ENCODE data around the gene ALDH4A1.

DNA sequence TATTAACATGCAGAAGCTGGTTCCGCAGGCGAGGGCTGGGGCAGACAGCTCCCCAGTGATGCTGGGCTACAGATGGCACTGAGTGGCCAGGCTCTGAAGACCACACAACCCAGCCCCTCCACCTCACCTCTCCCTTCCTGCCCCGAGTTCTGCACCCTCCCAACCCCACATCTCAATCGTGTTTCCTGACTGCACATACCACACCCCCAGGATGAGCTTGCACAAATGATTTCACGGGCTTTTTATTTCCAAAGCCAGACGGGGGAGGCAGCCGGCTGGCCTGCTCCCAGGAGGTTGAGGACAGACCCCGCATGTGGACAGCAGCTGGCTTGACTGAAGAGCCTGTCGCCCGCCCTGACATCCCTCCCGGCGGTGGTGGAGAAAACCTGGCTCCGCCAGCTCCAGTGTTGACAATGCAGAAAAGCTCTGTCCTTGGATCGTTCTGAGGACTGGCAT lies 21.4 kb upstream of the ALDH4A1 start:
- TF ChIP-seq GATA2 (IDR thresholded peaks at IDR 0.05; ENCODE audit: low read depth, low read length) (no peak), GATA3 (IDR thresholded peaks at IDR 0.05; ENCODE audit: low read depth, low read length) (no peak)
